ENCODE results near the gene CLINT1.

DNA sequence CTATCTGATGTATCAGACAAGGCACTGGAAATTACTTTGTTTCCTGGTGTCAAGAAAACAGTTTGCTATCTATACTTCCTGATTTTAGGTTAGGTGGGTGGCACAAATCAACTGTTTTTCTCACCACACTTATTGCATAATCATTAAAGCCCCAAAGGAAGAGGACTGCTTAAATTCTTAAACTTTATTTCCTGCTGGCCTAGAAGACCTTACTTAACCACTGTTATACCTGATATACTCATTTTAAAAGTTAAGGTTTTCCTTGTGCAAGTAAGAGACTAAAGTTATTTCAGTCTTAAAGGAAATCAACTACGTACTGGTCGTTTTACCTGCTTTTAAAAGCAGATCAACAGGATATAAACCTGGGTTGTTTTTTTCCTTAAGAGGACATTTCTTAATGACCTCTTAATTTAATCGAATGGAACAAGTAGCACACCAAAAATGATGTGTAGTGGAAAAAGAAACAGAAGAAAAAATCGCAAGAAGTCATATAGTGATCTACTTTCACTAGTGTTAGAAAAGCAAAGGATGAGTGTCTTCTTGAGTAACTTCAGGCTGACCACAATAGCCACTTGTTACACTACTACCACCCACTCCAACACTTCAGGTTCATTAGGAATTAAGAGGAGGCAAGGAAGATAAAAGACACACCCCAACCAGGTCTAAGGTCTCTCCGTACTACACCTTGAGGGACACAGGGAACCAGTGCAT, 974 bp downstream of the CLINT1 start:
- TF ChIP-seq, protein P1, sequence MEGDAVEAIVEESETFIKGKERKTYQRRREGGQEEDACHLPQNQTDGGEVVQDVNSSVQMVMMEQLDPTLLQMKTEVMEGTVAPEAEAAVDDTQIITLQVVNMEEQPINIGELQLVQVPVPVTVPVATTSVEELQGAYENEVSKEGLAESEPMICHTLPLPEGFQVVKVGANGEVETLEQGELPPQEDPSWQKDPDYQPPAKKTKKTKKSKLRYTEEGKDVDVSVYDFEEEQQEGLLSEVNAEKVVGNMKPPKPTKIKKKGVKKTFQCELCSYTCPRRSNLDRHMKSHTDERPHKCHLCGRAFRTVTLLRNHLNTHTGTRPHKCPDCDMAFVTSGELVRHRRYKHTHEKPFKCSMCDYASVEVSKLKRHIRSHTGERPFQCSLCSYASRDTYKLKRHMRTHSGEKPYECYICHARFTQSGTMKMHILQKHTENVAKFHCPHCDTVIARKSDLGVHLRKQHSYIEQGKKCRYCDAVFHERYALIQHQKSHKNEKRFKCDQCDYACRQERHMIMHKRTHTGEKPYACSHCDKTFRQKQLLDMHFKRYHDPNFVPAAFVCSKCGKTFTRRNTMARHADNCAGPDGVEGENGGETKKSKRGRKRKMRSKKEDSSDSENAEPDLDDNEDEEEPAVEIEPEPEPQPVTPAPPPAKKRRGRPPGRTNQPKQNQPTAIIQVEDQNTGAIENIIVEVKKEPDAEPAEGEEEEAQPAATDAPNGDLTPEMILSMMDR (IDR thresholded peaks at IDR 0.05) = no peak
- TF ChIP-seq POLR2A (IDR thresholded peaks at IDR 0.05) = no peak
- TF ChIP-seq EP300 (IDR thresholded peaks at IDR 0.05) = no peak

Measured in stomach (tissue), 4 donors.